ENCODE measurements around the gene AKR1D1. TPM values are rescaled to one million over a fixed set of nuclear protein-coding genes. Genes with fewer than 3 reads are reported as not detected.

The AKR1D1 gene
- total RNA-seq, 2 experiments from 2014 or later: not detected

- TF ChIP-seq CTCF (IDR thresholded peaks at IDR 0.05): no peak
- ChIA-PET CTCF (no interaction called here), POLR2A (no interaction called here)
- Mint-ChIP-seq H3K36me3 (ENCODE audit: low read depth) (no peaks in the 10 kb centered on the region), H3K9me3 (peaks cover 3% of the 10 kb centered on the region), H3K27ac (no peak overlapping the region), H3K4me3 (no peak overlapping the region), H3K4me1 (ENCODE audit: low read depth) (no peaks in the 10 kb centered on the region), H3K27me3 (no peaks in the 10 kb centered on the region)
- DNase-seq: no peak
- intact Hi-C loops (cut with micrococcal nuclease): no loop called here
- ATAC-seq: no peak
Observed at GRCh38 chr7:138127996-138128395, 51.7 kb downstream of the AKR1D1 start.

GRCh38 chr7:138129551-138130165, 53.4 kb downstream of the AKR1D1 start:
- ChIA-PET CTCF (no interaction called here), POLR2A (no interaction called here)
- intact Hi-C loops (cut with micrococcal nuclease): no loop called here
- ATAC-seq (no peak), DNase-seq (no peak)
- H3K36me3 Mint-ChIP-seq (ENCODE audit: low read depth): no peaks in the 10 kb centered on the region
- H3K9me3 Mint-ChIP-seq: peaks cover 3% of the 10 kb centered on the region
- H3K27me3 Mint-ChIP-seq: no peaks in the 10 kb centered on the region
- TF ChIP-seq CTCF (IDR thresholded peaks at IDR 0.05): no peak
- H3K4me1 Mint-ChIP-seq (ENCODE audit: low read depth): no peaks in the 10 kb centered on the region
- no peak overlapping the region for H3K27ac Mint-ChIP-seq
- H3K4me3 Mint-ChIP-seq: no peak overlapping the region

GRCh38 chr7:138137423-138138171, 61.3 kb downstream of the AKR1D1 start:
- Mint-ChIP-seq H3K4me1 (ENCODE audit: low read depth) (no peaks in the 10 kb centered on the region), H3K27me3 (peaks cover 11% of the 10 kb centered on the region), H3K27ac (no peak overlapping the region), H3K36me3 (ENCODE audit: low read depth) (no peaks in the 10 kb centered on the region), H3K9me3 (no peaks in the 10 kb centered on the region), H3K4me3 (no peak overlapping the region)
- TF ChIP-seq CTCF (IDR thresholded peaks at IDR 0.05): no peak
- POLR2A ChIA-PET: no interaction called here
- ATAC-seq (no peak), DNase-seq (no peak)
- CTCF ChIA-PET: no interaction called here
- intact Hi-C loops (cut with micrococcal nuclease): no loop called here

GRCh38 chr7:138138244-138138643, 62.0 kb downstream of the AKR1D1 start:
- H3K36me3 Mint-ChIP-seq (ENCODE audit: low read depth): no peaks in the 10 kb centered on the region
- DNase-seq (no peak), ATAC-seq (no peak)
- ChIA-PET CTCF (no interaction called here), POLR2A (interaction anchor here (0.6 kb wide), 1 partner anchor 628 kb away, joined by 3 read pairs; no protein-coding TSS in a partner anchor)
- no peak for TF ChIP-seq CTCF (IDR thresholded peaks at IDR 0.05)
- H3K4me3 Mint-ChIP-seq: no peak overlapping the region
- H3K9me3 Mint-ChIP-seq: no peaks in the 10 kb centered on the region
- no peak overlapping the region for H3K27ac Mint-ChIP-seq
- H3K27me3 Mint-ChIP-seq: peaks cover 11% of the 10 kb centered on the region
- intact Hi-C loops (cut with micrococcal nuclease): no loop called here
- H3K4me1 Mint-ChIP-seq (ENCODE audit: low read depth): no peaks in the 10 kb centered on the region

GRCh38 chr7:138142583-138143201, 66.4 kb downstream of the AKR1D1 start:
- intact Hi-C loops (cut with micrococcal nuclease): no loop called here
- Mint-ChIP-seq H3K9me3 (no peaks in the 10 kb centered on the region), H3K27me3 (peaks cover 23% of the 10 kb centered on the region), H3K4me1 (ENCODE audit: low read depth) (peaks cover 6% of the 10 kb centered on the region), H3K27ac (no peak overlapping the region), H3K4me3 (no peak overlapping the region), H3K36me3 (ENCODE audit: low read depth) (no peaks in the 10 kb centered on the region)
- TF ChIP-seq CTCF (IDR thresholded peaks at IDR 0.05): no peak
- POLR2A ChIA-PET: no interaction called here
- CTCF ChIA-PET: no interaction called here
- ATAC-seq (no peak), DNase-seq (no peak)

Measured in activated CD8-positive, alpha-beta T cell treated with anti-CD3 and anti-CD28 coated beads for 36 hours (primary cell).